Measurements from ENCODE around the gene SCARB1.

GRCh38 chr12:124792961-124793441, 70.7 kb downstream of the SCARB1 start:
- TF ChIP-seq CTCF (IDR thresholded peaks at IDR 0.05) (no peak), POLR2AphosphoS5 (IDR thresholded peaks at IDR 0.05) (no peak), POLR2A (IDR thresholded peaks at IDR 0.05) (no peak), EP300 (IDR thresholded peaks at IDR 0.05; ENCODE audit: low read depth) (no peak)
